OCI-LY7 (cell line): ENCODE results near the gene PEMT.

Source experiments
- CTCF ChIP-seq: fragments of 200-600 bp; sonication (generic); conservative IDR thresholded peaks from 2 replicates; pipeline ENCODE4 v1.5.1; 2014; ENCODE audit warnings: mild to moderate bottlenecking, antibody characterized with exemption, low read length, moderate library complexity, mixed read lengths
- EZH2phosphoT487 ChIP-seq: fragments of 200-600 bp; sonication (generic); IDR thresholded peaks from 2 replicates; pipeline ENCODE4 v1.6.1; 2018; ENCODE audit warnings: low read depth, borderline replicate concordance, mild to moderate bottlenecking, mixed run types, antibody characterized with exemption, low read length, moderate library complexity, mixed read lengths

- no peak for TF ChIP-seq CTCF
- no peak for TF ChIP-seq EZH2phosphoT487
Measured at GRCh38 chr17:17514993-17515933, 76.2 kb downstream of the PEMT start.
